ENCODE results near the gene ZCCHC3.

The ZCCHC3 gene

DNA sequence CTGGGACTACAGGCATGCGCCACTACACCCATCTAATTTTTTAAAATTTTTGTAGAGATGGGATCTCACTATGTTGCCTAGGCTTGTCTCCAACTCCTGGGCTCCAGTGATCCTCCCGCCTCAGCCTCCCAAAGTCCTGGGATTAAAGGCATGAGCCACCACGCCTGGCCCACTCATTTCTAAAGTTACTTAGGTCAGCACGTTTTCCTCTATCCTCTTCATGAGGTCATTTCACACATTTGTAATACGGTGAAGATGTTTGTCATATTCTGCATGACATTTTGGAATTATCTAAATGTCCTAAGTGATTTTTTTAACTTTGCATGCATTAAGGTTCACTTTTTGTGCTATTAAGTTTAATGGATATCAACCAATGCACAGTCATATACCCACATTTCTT, 16.0 kb downstream of the ZCCHC3 start:
- no peaks in the 10 kb centered on the region for H3K36me3 ChIP-seq (ENCODE audit: insufficient read depth, low read length)
- H3K4me1 ChIP-seq (ENCODE audit: control insufficient read depth, insufficient read depth, low read length, unreplicated experiment), result peaks cover 23% of the 10 kb centered on the region
- H3K79me2 ChIP-seq (ENCODE audit: control insufficient read depth, insufficient read depth, low read length, unreplicated experiment), result no peaks in the 10 kb centered on the region
- H3K4me3 ChIP-seq (ENCODE audit: low read depth, low read length), result no peak overlapping the region
- H2AFZ ChIP-seq (ENCODE audit: low read length, unreplicated experiment), result no peak overlapping the region
- no peak overlapping the region for H3K27ac ChIP-seq (ENCODE audit: low read depth, low read length)
- H3K27me3 ChIP-seq (ENCODE audit: insufficient read depth, low read length), result no peaks in the 10 kb centered on the region

- no peak overlapping the region; the same call in 1 of the 2 replicates for H3K27ac ChIP-seq (ENCODE audit: low read depth, low read length)
- no peaks in the 10 kb centered on the region for H3K36me3 ChIP-seq (ENCODE audit: insufficient read depth, low read length)
- H3K79me2 ChIP-seq (ENCODE audit: control insufficient read depth, insufficient read depth, low read length, unreplicated experiment), result no peaks in the 10 kb centered on the region
- no peaks in the 10 kb centered on the region for H3K27me3 ChIP-seq (ENCODE audit: insufficient read depth, low read length)
- H2AFZ ChIP-seq (ENCODE audit: low read length, unreplicated experiment), result no peak overlapping the region
- H3K4me1 ChIP-seq (ENCODE audit: control insufficient read depth, insufficient read depth, low read length, unreplicated experiment), result peaks cover 19% of the 10 kb centered on the region
- H3K4me3 ChIP-seq (ENCODE audit: low read depth, low read length), result no peak overlapping the region
These were observed 16.6 kb downstream of the ZCCHC3 start for GRCh38 chr20:313948-314347.

GRCh38 chr20:316316-317068, 19.1 kb downstream of the ZCCHC3 start:
- Histone ChIP-seq H3K36me3 (ENCODE audit: insufficient read depth, low read length) (no peaks in the 10 kb centered on the region), H3K4me1 (ENCODE audit: control insufficient read depth, insufficient read depth, low read length, unreplicated experiment) (peaks cover 11% of the 10 kb centered on the region), H2AFZ (ENCODE audit: low read length, unreplicated experiment) (no peak overlapping the region), H3K4me3 (ENCODE audit: low read depth, low read length) (no peak overlapping the region), H3K27ac (ENCODE audit: low read depth, low read length) (no peak overlapping the region), H3K79me2 (ENCODE audit: control insufficient read depth, insufficient read depth, low read length, unreplicated experiment) (no peaks in the 10 kb centered on the region), H3K27me3 (ENCODE audit: insufficient read depth, low read length) (no peaks in the 10 kb centered on the region)

GRCh38 chr20:324177-325044, 27.0 kb downstream of the ZCCHC3 start:
- Histone ChIP-seq H3K27me3 (ENCODE audit: insufficient read depth, low read length) (no peaks in the 10 kb centered on the region), H2AFZ (ENCODE audit: low read length, unreplicated experiment) (peak overlapping the region; percentile 48), H3K79me2 (ENCODE audit: control insufficient read depth, insufficient read depth, low read length, unreplicated experiment) (peaks cover 15% of the 10 kb centered on the region), H3K36me3 (ENCODE audit: insufficient read depth, low read length) (no peaks in the 10 kb centered on the region), H3K4me1 (ENCODE audit: control insufficient read depth, insufficient read depth, low read length, unreplicated experiment) (peaks cover 18% of the 10 kb centered on the region), H3K4me3 (ENCODE audit: low read depth, low read length) (peak overlapping the region; percentile 88), H3K27ac (ENCODE audit: low read depth, low read length) (peak overlapping the region; percentile 78)

GRCh38 chr20:325045-325888, 27.9 kb downstream of the ZCCHC3 start, which contains the start of gene SOX12:
SOX12 (plus strand) TSS chr20:325552; CDS start chr20:325925, 373 bp downstream.
- Histone ChIP-seq H3K27ac (ENCODE audit: low read depth, low read length) (peak within 1 kb of the TSS; percentile 78), H3K4me1 (ENCODE audit: control insufficient read depth, insufficient read depth, low read length, unreplicated experiment) (peaks cover 27% of the 10 kb centered on the region), H2AFZ (ENCODE audit: low read length, unreplicated experiment) (peak within 1 kb of the TSS; percentile 81), H3K27me3 (ENCODE audit: insufficient read depth, low read length) (no peaks in the 10 kb centered on the region), H3K36me3 (ENCODE audit: insufficient read depth, low read length) (no peaks in the 10 kb centered on the region), H3K79me2 (ENCODE audit: control insufficient read depth, insufficient read depth, low read length, unreplicated experiment) (peaks cover 15% of the 10 kb centered on the region), H3K4me3 (ENCODE audit: low read depth, low read length) (peak within 1 kb of the TSS; percentile 88)

- Histone ChIP-seq H3K4me3 (ENCODE audit: low read depth, low read length) (peak overlapping the region; percentile 88), H3K4me1 (ENCODE audit: control insufficient read depth, insufficient read depth, low read length, unreplicated experiment) (peaks cover 29% of the 10 kb centered on the region), H2AFZ (ENCODE audit: low read length, unreplicated experiment) (peak overlapping the region; percentile 81), H3K79me2 (ENCODE audit: control insufficient read depth, insufficient read depth, low read length, unreplicated experiment) (peaks cover 15% of the 10 kb centered on the region), H3K27ac (ENCODE audit: low read depth, low read length) (peak overlapping the region; percentile 73), H3K36me3 (ENCODE audit: insufficient read depth, low read length) (no peaks in the 10 kb centered on the region), H3K27me3 (ENCODE audit: insufficient read depth, low read length) (no peaks in the 10 kb centered on the region)
These were observed 28.7 kb downstream of the ZCCHC3 start for GRCh38 chr20:325889-326644.

DNA sequence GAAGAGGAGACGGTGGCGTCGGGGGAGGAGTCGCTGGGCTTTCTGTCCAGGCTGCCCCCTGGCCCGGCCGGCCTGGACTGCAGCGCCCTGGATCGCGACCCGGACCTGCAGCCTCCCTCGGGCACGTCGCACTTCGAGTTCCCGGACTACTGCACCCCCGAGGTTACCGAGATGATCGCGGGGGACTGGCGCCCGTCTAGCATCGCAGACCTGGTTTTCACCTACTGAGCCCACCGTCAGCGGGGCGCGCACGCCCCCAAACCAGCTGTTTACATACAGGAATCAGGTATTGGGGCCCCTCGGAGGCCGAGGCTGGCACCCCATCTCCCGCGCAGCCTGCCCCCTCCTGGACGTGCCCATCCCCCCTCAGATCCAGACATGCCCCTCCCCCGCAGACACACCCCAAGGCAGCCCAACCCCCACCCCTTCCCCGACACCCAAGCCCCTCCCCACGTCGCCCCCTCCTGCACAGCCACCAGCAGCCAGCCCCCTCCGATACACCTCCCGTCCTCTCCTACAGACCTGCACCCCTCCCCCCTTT, 29.3 kb downstream of the ZCCHC3 start:
- Histone ChIP-seq H3K27ac (ENCODE audit: low read depth, low read length) (peak overlapping the region; percentile 73; the same call in 1 of the 2 replicates), H3K27me3 (ENCODE audit: insufficient read depth, low read length) (no peaks in the 10 kb centered on the region), H2AFZ (ENCODE audit: low read length, unreplicated experiment) (peak overlapping the region; percentile 60), H3K4me1 (ENCODE audit: control insufficient read depth, insufficient read depth, low read length, unreplicated experiment) (peaks cover 29% of the 10 kb centered on the region), H3K36me3 (ENCODE audit: insufficient read depth, low read length) (no peaks in the 10 kb centered on the region), H3K4me3 (ENCODE audit: low read depth, low read length) (peak overlapping the region; percentile 88), H3K79me2 (ENCODE audit: control insufficient read depth, insufficient read depth, low read length, unreplicated experiment) (peaks cover 15% of the 10 kb centered on the region)

DNA sequence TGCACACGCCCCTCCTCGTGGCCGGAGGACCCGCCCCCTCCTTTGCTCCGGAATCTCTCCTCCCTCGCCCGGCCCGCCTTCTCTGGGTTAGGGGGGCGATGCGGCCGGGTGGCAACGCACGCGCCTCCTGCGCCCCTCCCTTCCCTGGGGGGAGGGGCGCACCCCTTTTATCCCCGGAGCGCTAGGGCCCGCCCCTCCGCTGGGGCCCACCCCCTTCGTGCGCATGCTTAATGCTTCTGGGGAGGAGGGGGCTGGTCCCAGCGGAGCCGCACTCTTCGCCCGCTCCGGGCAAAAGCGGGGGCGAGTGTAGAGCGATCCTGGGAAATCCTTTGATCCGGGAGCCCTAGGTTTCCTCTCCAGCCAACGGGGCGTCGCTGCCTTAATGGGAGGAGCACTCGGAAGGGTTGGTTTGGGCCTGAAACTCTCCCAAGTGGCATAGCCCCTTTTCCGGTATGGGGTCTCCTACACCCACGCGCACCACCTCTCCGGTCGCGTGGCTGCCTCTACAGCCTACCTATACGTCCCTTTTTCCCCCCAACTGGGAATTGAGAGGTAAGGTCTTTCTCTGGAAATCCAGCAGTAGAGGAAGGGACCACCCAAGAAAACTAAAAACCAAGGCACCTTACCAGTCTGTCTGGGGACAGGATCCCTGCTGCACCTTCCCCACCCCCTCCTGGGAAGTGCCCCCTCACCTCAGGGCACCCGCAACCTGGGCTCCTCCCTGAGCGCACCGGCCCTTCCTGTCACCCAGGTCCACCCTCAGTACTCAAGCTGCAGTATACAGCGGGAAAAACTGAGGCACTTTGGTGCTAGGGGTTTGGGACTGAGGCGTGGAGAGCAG, 30.0 kb downstream of the ZCCHC3 start:
- Histone ChIP-seq H3K79me2 (ENCODE audit: control insufficient read depth, insufficient read depth, low read length, unreplicated experiment) (peaks cover 15% of the 10 kb centered on the region), H3K27ac (ENCODE audit: low read depth, low read length) (peak overlapping the region; percentile 46), H3K27me3 (ENCODE audit: insufficient read depth, low read length) (no peaks in the 10 kb centered on the region), H3K4me3 (ENCODE audit: low read depth, low read length) (peak overlapping the region; percentile 88), H3K4me1 (ENCODE audit: control insufficient read depth, insufficient read depth, low read length, unreplicated experiment) (peaks cover 29% of the 10 kb centered on the region), H2AFZ (ENCODE audit: low read length, unreplicated experiment) (no peak overlapping the region), H3K36me3 (ENCODE audit: insufficient read depth, low read length) (no peaks in the 10 kb centered on the region)
